Stomach smooth muscle (tissue), 2 donors: ENCODE results near the gene C12orf75.

Experiments
- H3K27ac ChIP-seq: one replicate; pipeline ENCODE4 v1.7.0; 2013; ENCODE audit warnings: mild to moderate bottlenecking, low read length, inconsistent platforms
- H3K27me3 ChIP-seq, 2 donors: one replicate each; pipeline ENCODE4 v1.7.0; 2013; ENCODE audit warnings: low read length in 2 of 2; ENCODE audit not compliant: insufficient read depth in 2 of 2, control insufficient read depth in 1 of 2
- H3K36me3 ChIP-seq, 2 donors: one replicate each; pipeline ENCODE4 v1.7.0; 2013; ENCODE audit warnings: low read length in 2 of 2; ENCODE audit not compliant: control insufficient read depth in 2 of 2, insufficient read depth in 2 of 2
- H3K4me1 ChIP-seq: one replicate; pipeline ENCODE4 v1.7.0; 2013; ENCODE audit warnings: low read length; ENCODE audit not compliant: control insufficient read depth, insufficient read depth
- H3K4me3 ChIP-seq, 2 donors: one replicate each; pipeline ENCODE4 v1.7.0; 2013; ENCODE audit warnings: low read length in 2 of 2
- H3K9ac ChIP-seq, 2 donors: one replicate each; pipeline ENCODE4 v1.7.0; 2013; ENCODE audit warnings: low read length in 2 of 2, mild to moderate bottlenecking in 1 of 2
- H3K9me3 ChIP-seq, 2 donors: one replicate each; pipeline ENCODE4 v1.7.0; 2013; ENCODE audit warnings: low read length in 2 of 2; ENCODE audit not compliant: control insufficient read depth in 2 of 2
- donor health status: healthy.
- donor health status: Pancreatic carcinoma.

The C12orf75 gene

GRCh38 chr12:105330283-105330930, at the start of gene C12orf75:
TSS of gene C12orf75 (plus strand) at chr12:105330691. CDS start at chr12:105330892, 201 bp downstream.
- no peaks in the 10 kb centered on the region for H3K9me3 ChIP-seq
- H3K27me3 ChIP-seq: peaks cover 8 to 11% of the 10 kb centered on the region in 2 donors
- H3K36me3 ChIP-seq: no peaks in the 10 kb centered on the region
- H3K4me1 ChIP-seq: peaks cover 11% of the 10 kb centered on the region
- peak within 1 kb of the TSS in 1 of 2 donors; percentile 13 for H3K9ac ChIP-seq
- peak within 1 kb of the TSS; percentile 60 to 67 for H3K4me3 ChIP-seq
- H3K27ac ChIP-seq: no peak within 1 kb of the TSS

DNA sequence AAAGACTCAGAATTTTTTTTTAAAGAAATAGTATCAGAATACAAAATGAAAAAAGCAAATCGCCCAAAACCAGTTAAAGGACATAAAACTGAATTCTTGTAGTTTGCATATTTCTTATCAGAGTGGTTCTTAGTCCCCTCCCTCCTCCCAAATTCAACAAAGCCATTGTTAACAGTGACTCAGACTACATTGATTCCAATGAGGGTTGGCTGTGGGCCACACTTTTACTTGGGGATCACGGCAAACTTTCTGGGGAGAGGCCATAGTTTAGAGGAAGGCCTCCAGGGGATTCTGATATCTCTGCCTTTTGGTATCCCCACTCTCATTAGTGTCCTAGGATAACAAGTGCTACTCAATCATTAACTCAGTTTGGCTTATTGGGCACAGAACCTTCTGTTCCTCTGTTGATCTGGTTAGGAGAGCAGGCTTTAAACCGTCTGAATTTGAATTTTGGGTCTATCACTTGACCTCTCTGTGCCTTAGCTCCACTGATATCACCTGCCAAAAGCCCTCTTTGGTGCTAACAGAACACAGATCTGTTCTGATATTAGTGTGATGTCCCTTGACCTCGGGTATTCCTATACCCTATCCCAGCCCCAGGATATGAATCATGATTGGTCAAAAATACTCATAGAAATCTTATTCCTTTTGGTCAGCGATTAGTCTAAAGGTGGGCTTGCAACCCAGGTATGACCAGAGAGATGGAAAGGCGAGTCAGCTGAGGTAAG, 49.4 kb upstream of the C12orf75 start:
- H3K9me3 ChIP-seq: no peaks in the 10 kb centered on the region
- no peak overlapping the region for H3K4me3 ChIP-seq
- no peaks in the 10 kb centered on the region for H3K4me1 ChIP-seq
- no peak overlapping the region for H3K27ac ChIP-seq
- no peaks in the 10 kb centered on the region for H3K36me3 ChIP-seq
- H3K27me3 ChIP-seq: peaks cover 0 to 2% of the 10 kb centered on the region in 2 donors
- H3K9ac ChIP-seq: no peak overlapping the region

- Histone ChIP-seq H3K9me3 (no peaks in the 10 kb centered on the region), H3K9ac (no peak overlapping the region), H3K27ac (no peak overlapping the region), H3K4me1 (no peaks in the 10 kb centered on the region), H3K36me3 (no peaks in the 10 kb centered on the region), H3K4me3 (no peak overlapping the region), H3K27me3 (peaks cover 0 to 2% of the 10 kb centered on the region in 2 donors)
Observed at GRCh38 chr12:105281694-105282049, 48.8 kb upstream of the C12orf75 start.

GRCh38 chr12:105285378-105285777, 45.1 kb upstream of the C12orf75 start:
- Histone ChIP-seq H3K4me1 (no peaks in the 10 kb centered on the region), H3K4me3 (no peak overlapping the region), H3K27ac (no peak overlapping the region), H3K9ac (no peak overlapping the region), H3K36me3 (no peaks in the 10 kb centered on the region), H3K9me3 (no peaks in the 10 kb centered on the region), H3K27me3 (peaks cover 3 to 4% of the 10 kb centered on the region in 2 donors)

DNA sequence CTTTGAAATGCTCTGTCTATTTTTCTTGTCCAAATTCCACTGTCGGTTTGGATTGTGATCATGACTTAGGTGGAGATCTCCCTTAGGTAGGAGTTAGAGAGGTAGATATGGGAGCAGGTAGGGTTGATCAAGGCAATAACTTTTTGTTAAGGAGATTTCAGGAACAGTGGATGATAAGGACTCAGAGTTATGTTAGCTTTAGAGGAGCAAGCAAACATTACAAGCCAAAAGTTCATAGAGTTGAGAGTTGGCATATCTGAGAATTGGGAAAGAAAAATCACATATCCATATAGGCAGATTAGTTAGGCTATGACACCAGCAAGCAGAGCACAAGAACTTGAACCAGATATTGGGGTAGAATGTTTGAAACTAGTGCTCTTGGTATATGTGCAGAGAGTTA, 43.1 kb upstream of the C12orf75 start:
- Histone ChIP-seq H3K36me3 (no peaks in the 10 kb centered on the region), H3K9ac (no peak overlapping the region), H3K4me1 (no peaks in the 10 kb centered on the region), H3K4me3 (no peak overlapping the region), H3K27ac (no peak overlapping the region), H3K27me3 (peaks cover 3 to 4% of the 10 kb centered on the region in 2 donors), H3K9me3 (no peaks in the 10 kb centered on the region)

DNA sequence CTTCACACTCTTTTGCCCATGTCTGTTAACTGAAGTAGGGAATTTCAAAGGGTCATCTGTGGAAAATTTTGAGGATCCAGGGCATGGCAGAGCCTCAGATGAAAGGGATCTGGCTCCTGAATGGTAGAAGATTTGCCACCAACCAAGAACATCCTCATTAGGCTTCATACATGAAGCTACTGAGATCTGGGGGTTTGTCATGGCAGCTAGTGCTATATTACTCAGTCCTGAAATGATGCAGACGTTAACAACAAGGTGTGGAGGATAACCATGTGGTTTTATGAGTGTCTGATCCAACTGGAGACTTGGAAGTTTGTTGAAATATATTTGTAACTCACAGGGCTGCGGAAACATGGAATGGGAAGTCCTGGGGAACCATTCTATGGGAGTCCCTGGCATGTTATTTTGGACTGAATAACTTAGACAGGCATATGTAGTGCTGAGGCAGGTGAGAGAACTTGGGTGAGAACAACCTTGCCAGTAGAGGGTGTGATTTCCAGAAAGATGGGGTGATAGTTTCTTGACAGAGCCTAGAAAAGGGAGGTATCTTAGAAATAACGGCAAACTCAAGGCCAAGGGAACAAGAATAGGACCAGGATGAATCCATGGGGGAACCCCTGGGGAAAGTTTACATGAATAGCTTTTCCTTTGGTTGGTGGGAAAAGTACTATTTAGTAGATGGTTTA, 42.0 kb upstream of the C12orf75 start:
- H3K9me3 ChIP-seq: no peaks in the 10 kb centered on the region
- no peaks in the 10 kb centered on the region for H3K36me3 ChIP-seq
- H3K27ac ChIP-seq: no peak overlapping the region
- H3K27me3 ChIP-seq: peaks cover 3 to 4% of the 10 kb centered on the region in 2 donors
- H3K4me3 ChIP-seq: no peak overlapping the region
- H3K4me1 ChIP-seq: no peaks in the 10 kb centered on the region
- no peak overlapping the region for H3K9ac ChIP-seq

DNA sequence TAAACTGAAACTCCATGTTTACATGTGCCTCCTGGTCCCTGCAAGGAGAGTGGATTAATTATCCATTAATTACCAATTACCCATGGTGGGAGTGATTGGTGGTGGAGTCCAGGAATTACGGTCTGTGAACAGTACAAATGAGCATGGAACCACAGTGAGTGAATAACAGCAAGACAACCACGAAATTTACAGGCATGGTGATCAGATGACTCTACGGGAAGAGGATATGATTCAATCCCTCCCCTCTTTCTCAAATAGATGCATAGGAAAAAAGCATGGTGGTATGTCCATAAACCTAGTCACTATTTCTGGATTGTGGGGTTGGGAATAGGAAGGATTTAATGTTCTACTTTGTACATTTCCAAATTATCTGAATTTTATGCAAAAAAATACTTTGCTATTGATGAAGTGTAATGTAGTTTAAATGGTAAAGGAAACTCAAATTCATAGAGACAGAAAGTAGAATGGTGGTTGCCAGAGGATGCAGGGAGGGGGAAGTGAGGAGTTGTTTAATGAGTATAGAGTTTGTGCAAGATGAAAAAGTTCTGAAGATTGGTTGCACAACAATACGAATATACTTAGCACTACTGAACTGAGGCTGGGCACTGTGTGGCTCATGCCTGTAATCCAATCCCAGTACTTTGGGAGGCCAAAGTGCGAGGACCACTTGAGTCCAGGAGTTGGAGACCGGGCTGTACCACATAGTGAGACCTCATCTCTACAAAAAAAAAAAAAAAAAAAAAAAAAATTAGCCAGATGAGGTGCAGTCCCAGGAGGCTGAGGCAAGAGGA, 41.2 kb upstream of the C12orf75 start:
- peaks cover 3 to 4% of the 10 kb centered on the region in 2 donors for H3K27me3 ChIP-seq
- no peak overlapping the region for H3K9ac ChIP-seq
- H3K4me1 ChIP-seq: no peaks in the 10 kb centered on the region
- H3K4me3 ChIP-seq: no peak overlapping the region
- no peaks in the 10 kb centered on the region for H3K36me3 ChIP-seq
- no peak overlapping the region for H3K27ac ChIP-seq
- no peaks in the 10 kb centered on the region for H3K9me3 ChIP-seq

DNA sequence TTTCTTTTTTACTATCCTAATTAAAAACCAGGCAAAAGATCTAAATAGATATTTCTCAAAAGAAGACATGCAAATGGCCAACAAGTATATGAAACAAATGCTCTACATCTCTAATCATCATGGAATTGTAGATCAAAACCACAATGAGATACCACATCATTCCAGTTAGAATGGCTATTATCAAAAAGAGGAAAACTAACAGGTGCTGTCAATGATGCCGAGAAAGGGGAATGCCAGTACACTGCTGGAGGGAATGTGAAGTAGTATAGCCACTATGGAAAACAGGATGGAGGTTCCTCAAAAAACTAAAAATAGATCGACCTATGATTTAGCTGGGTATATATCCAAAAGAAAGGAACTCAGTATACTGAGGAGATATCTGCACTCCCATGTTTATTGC, 39.0 kb upstream of the C12orf75 start:
- Histone ChIP-seq H3K4me3 (no peak overlapping the region), H3K27me3 (peaks cover 3 to 4% of the 10 kb centered on the region in 2 donors), H3K9me3 (no peaks in the 10 kb centered on the region), H3K9ac (no peak overlapping the region), H3K4me1 (no peaks in the 10 kb centered on the region), H3K36me3 (no peaks in the 10 kb centered on the region), H3K27ac (no peak overlapping the region)

DNA sequence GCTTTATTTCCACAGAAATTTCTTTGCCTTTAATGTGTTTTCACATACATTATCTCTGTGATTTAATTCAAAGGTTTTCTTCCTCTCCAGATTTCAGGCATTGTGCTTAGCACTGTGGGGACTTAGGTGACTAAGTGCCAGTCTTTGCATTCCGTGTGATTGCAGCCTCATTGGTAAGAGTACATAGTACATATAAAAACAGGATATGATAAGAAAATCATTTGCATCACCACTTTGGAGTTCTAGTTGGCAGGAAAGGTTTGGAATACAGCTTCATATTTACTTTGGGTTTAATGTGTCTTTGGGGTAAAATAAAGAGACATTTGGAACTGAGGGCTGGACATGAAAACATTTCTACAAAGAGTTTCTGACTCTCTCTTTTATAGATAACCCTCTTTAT, 37.8 kb upstream of the C12orf75 start:
- no peak overlapping the region for H3K27ac ChIP-seq
- no peaks in the 10 kb centered on the region for H3K9me3 ChIP-seq
- H3K4me3 ChIP-seq: no peak overlapping the region
- no peaks in the 10 kb centered on the region for H3K36me3 ChIP-seq
- no peak overlapping the region for H3K9ac ChIP-seq
- no peaks in the 10 kb centered on the region for H3K4me1 ChIP-seq
- H3K27me3 ChIP-seq: peaks cover 3 to 4% of the 10 kb centered on the region in 2 donors

GRCh38 chr12:105293187-105293586, 37.3 kb upstream of the C12orf75 start:
- H3K9ac ChIP-seq: no peak overlapping the region
- no peaks in the 10 kb centered on the region for H3K9me3 ChIP-seq
- H3K27me3 ChIP-seq: no peaks in the 10 kb centered on the region
- H3K4me3 ChIP-seq: no peak overlapping the region
- no peaks in the 10 kb centered on the region for H3K4me1 ChIP-seq
- no peak overlapping the region for H3K27ac ChIP-seq
- H3K36me3 ChIP-seq: no peaks in the 10 kb centered on the region
